SIG-M5 treated with dmso at 0.1 percent for 504 hours (cell line): ENCODE results near the gene MS4A6A.
"Not testable (repeated sequence)": the region's sequence is repeated elsewhere in the genome, so short reads cannot be mapped to it uniquely, and the experiment has no call there.

Experiments
- DNase-seq: peaks from one replicate; lab custom pipeline; 2025; ENCODE audit not compliant: unreplicated experiment; lab: John Stamatoyannopoulos, UW

The MS4A6A gene

GRCh38 chr11:60182541-60183330 is at the start of gene MS4A6A:
TSS of gene MS4A6A (minus strand) at chr11:60183083. CDS start at chr11:60181727, 1,356 bp downstream.
- peak; percentile 87 for DNase-seq

- DNase-seq: no peak
Observed at GRCh38 chr11:60230681-60231080, 47.8 kb upstream of the MS4A6A start.

GRCh38 chr11:60222141-60222540 is 39.3 kb upstream of the MS4A6A start:
- no peak for DNase-seq

GRCh38 chr11:60221692-60222091 is 38.8 kb upstream of the MS4A6A start:
- DNase-seq: no peak

GRCh38 chr11:60221181-60221580 is 38.3 kb upstream of the MS4A6A start:
- no peak for DNase-seq

- DNase-seq: no peak
Observed at GRCh38 chr11:60214386-60214785, 31.5 kb upstream of the MS4A6A start.

GRCh38 chr11:60211206-60211605 is 28.3 kb upstream of the MS4A6A start:
- no peak for DNase-seq

GRCh38 chr11:60209977-60210376 is 27.1 kb upstream of the MS4A6A start:
- DNase-seq: no peak

GRCh38 chr11:60208951-60209350 is 26.1 kb upstream of the MS4A6A start:
- DNase-seq: no peak

- no peak for DNase-seq
Observed at GRCh38 chr11:60208146-60208895, 25.4 kb upstream of the MS4A6A start.

GRCh38 chr11:60206616-60207015 is 23.7 kb upstream of the MS4A6A start:
- DNase-seq: no peak

- peak; percentile 61 for DNase-seq
Observed at GRCh38 chr11:60204922-60205321, 22.0 kb upstream of the MS4A6A start.

GRCh38 chr11:60201334-60201733 is 18.5 kb upstream of the MS4A6A start:
- DNase-seq: not testable (repeated sequence)

GRCh38 chr11:60197442-60197841 is 14.6 kb upstream of the MS4A6A start:
- DNase-seq: no peak

- DNase-seq: no peak
Observed at GRCh38 chr11:60195923-60196368, 13.1 kb upstream of the MS4A6A start.

- DNase-seq: no peak
Observed at GRCh38 chr11:60194511-60194910, 11.6 kb upstream of the MS4A6A start.

GRCh38 chr11:60193687-60194433 is 11.0 kb upstream of the MS4A6A start:
- DNase-seq: peak; percentile 97

- peak; percentile 54 for DNase-seq
Observed at GRCh38 chr11:60192564-60192963, 9.7 kb upstream of the MS4A6A start.

- DNase-seq: peak; percentile 83
Observed at GRCh38 chr11:60188481-60188880, 5.6 kb upstream of the MS4A6A start.

GRCh38 chr11:60186128-60186527 is 3.2 kb upstream of the MS4A6A start:
- DNase-seq: not testable (repeated sequence)

- DNase-seq: not testable (repeated sequence)
Observed at GRCh38 chr11:60185512-60185827, 2.6 kb upstream of the MS4A6A start.
